Measurements from ENCODE around the gene SLCO2B1. TPM values are rescaled to one million over a fixed set of nuclear protein-coding genes. Genes with fewer than 3 reads are reported as not detected.

Gene SLCO2B1
- total and polyA plus RNA-seq, 4 donors = 52.7 to 184 (median 135) TPM

DNA sequence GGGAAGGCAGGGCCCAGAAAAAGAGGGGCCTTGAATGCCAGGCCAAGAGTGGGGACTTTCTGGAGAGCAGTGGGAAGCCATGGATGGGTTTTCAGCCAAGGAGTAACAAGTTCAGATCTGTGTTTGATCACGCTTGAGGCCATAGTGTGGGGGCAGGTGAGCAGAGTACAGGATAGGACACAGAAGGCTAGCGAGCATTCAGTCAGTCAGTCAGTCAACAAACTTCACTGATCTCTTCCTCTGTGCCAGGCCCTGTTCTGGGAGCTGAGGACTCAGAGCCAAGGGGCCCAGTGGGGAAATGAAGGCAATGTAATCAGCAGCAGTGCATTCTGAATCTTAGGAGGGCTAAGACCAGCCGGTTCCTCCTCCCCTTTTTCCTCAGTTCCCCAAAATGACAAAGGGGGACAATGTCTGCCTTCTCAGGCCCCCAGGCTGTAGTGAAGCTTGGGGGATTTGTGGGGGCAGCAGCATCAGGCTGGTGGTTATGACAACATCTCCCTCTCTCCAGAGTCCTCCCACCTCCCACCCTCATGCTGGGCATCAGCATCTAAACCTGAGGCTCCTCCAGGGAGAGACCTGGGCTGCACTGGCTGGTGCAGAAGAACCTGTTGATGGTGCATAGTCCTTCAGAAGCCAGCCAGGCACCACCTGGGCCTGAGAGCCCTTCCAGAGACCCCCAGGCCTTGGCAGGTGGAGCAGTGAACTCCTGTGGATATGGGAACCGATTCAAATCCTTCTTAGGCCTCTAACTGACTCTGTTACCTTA lies 46.8 kb downstream of the SLCO2B1 start:
- WGBS = 90% methylated on average over 4 of the region's 4 CpGs
- no peak for TF ChIP-seq HNF4A (conservative IDR thresholded peaks at IDR 0.05)
- no peak for TF ChIP-seq HNF4G (IDR thresholded peaks at IDR 0.05)
- no peak for TF ChIP-seq ZBTB33 (IDR thresholded peaks at IDR 0.05)
- no peak for TF ChIP-seq RXRA (IDR thresholded peaks at IDR 0.05)
- TF ChIP-seq RAD21 (IDR thresholded peaks at IDR 0.05) = no peak
- no peak for TF ChIP-seq EGR1 (IDR thresholded peaks at IDR 0.05; ENCODE audit: low read depth in 2 of 2)
- TF ChIP-seq SP1 (IDR thresholded peaks at IDR 0.05) = no peak
- TF ChIP-seq CTCF (IDR thresholded peaks at IDR 0.05; ENCODE audit: low read depth, low read length, missing input control) = no peak
- no peak for DNase-seq (ENCODE audit: low spot score)
- peaks cover 9 to 58% (median 46%) of the 10 kb centered on the region in 4 donors for H3K36me3 ChIP-seq (ENCODE audit: control insufficient read depth in 4 of 4, insufficient read depth in 3 of 4, low read depth in 1 of 4, low read length in 3 of 4)
- H3K27me3 ChIP-seq (ENCODE audit: control insufficient read depth in 4 of 4, insufficient read depth in 4 of 4, low read length in 3 of 4) = no peaks in the 10 kb centered on the region
- no peak overlapping the region for H3K9ac ChIP-seq (ENCODE audit: low read depth in 1 of 2, low read length in 2 of 2)
- H3K4me1 ChIP-seq (ENCODE audit: control insufficient read depth in 4 of 4, insufficient read depth in 4 of 4, low read length in 3 of 4) = peaks cover 15 to 57% (median 41%) of the 10 kb centered on the region in 4 donors
- H3K4me3 ChIP-seq (ENCODE audit: low read depth in 1 of 3, low read length in 3 of 3) = no peak overlapping the region
- no peaks in the 10 kb centered on the region for H3K9me3 ChIP-seq (ENCODE audit: control insufficient read depth in 4 of 4, low read length in 3 of 4)
- H3K27ac ChIP-seq (ENCODE audit: low read depth in 1 of 2, low read length in 2 of 2) = no peak overlapping the region

DNA sequence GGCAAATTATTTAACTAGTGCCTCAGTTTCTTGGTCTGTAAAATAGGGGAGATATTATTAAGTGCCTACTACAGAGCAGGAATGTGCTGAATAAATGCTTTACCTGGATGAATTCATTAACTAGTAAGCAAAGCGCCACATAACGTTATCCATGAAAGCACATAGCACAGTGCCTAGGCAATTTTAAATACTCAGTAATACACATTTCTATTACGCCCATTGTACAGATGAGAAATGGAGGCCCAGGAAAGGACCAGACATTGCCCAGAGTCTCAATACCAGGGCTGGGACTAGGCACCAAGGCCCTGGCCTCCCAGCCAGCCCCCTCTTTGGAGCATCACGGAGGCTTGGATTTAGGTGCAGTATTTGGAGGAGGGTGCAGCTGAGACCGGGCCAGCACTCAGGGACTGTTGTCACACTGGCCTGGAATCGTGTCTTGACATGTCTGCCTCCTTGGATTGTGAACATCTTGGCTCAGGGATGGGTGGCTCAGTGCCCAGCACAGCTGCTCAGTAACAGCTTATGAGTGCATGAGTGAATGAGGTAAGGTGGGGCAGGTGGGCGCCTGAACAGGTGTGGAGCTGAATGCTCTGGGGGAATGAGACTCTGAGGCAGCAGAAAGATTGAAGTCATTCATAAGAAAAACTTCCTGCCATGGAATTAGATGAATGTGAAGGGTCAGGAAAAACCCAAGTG lies 47.5 kb downstream of the SLCO2B1 start:
- H3K36me3 ChIP-seq (ENCODE audit: control insufficient read depth in 4 of 4, insufficient read depth in 3 of 4, low read depth in 1 of 4, low read length in 3 of 4) = peaks cover 7 to 58% (median 43%) of the 10 kb centered on the region in 4 donors
- H3K4me1 ChIP-seq (ENCODE audit: control insufficient read depth in 4 of 4, insufficient read depth in 4 of 4, low read length in 3 of 4) = peaks cover 17 to 57% (median 43%) of the 10 kb centered on the region in 4 donors
- 94% methylated on average over 7 of the region's 7 CpGs for WGBS
- no peaks in the 10 kb centered on the region for H3K27me3 ChIP-seq (ENCODE audit: control insufficient read depth in 4 of 4, insufficient read depth in 4 of 4, low read length in 3 of 4)
- no peak for DNase-seq (ENCODE audit: low spot score)
- H3K9ac ChIP-seq (ENCODE audit: low read depth in 1 of 2, low read length in 2 of 2) = no peak overlapping the region
- H3K27ac ChIP-seq (ENCODE audit: low read depth in 1 of 2, low read length in 2 of 2) = no peak overlapping the region
- TF ChIP-seq GABPA (IDR thresholded peaks at IDR 0.05 in 1 of 2, conservative IDR thresholded peaks at IDR 0.05 in 1 of 2) (no peak), FOXA1 (IDR thresholded peaks at IDR 0.05) (no peak), RAD21 (IDR thresholded peaks at IDR 0.05) (no peak), YY1 (IDR thresholded peaks at IDR 0.05) (no peak), REST (IDR thresholded peaks at IDR 0.05) (no peak), ZBTB33 (IDR thresholded peaks at IDR 0.05) (no peak), FOXA2 (IDR thresholded peaks at IDR 0.05) (no peak), JUND (IDR thresholded peaks at IDR 0.05) (no peak), ATF3 (IDR thresholded peaks at IDR 0.05) (no peak), CTCF (IDR thresholded peaks at IDR 0.05; ENCODE audit: low read depth, low read length, missing input control) (no peak), EGR1 (IDR thresholded peaks at IDR 0.05; ENCODE audit: low read depth in 2 of 2) (no peak), RXRA (IDR thresholded peaks at IDR 0.05) (no peak), SP1 (IDR thresholded peaks at IDR 0.05) (no peak)
- no peak overlapping the region for H3K4me3 ChIP-seq (ENCODE audit: low read depth in 1 of 3, low read length in 3 of 3)
- no peaks in the 10 kb centered on the region for H3K9me3 ChIP-seq (ENCODE audit: control insufficient read depth in 4 of 4, low read length in 3 of 4)

Data from liver (tissue), 9 donors.